Endothelial cell (in vitro differentiated cells): ENCODE measurements around the gene FADS2. TPM values are rescaled to one million over a fixed set of nuclear protein-coding genes. Genes with fewer than 3 reads are reported as not detected.
A peak's percentile ranks its signal among the peaks of the same experiment; 100 is the strongest.

Experiments used
- DNase-seq: peaks from one replicate; pipeline ENCODE4 v3.0.0; 2021; ENCODE audit warnings: low spot score
- H3K27ac Mint-ChIP-seq: one replicate; pipeline ENCODE4 v1.8.0; 2021; ENCODE audit warnings: mixed read lengths, inconsistent platforms; ENCODE audit not compliant: unreplicated experiment
- H3K27me3 Mint-ChIP-seq: one replicate; pipeline ENCODE4 v1.8.0; 2021; ENCODE audit warnings: mild to moderate bottlenecking, moderate library complexity, mixed read lengths, inconsistent platforms; ENCODE audit not compliant: unreplicated experiment
- H3K36me3 Mint-ChIP-seq: one replicate; pipeline ENCODE4 v1.8.0; 2021; ENCODE audit warnings: mild to moderate bottlenecking, low read depth, mixed read lengths, inconsistent platforms; ENCODE audit not compliant: unreplicated experiment
- H3K4me1 Mint-ChIP-seq: one replicate; pipeline ENCODE4 v1.8.0; 2021; ENCODE audit warnings: mild to moderate bottlenecking, mixed read lengths, inconsistent platforms; ENCODE audit not compliant: unreplicated experiment
- H3K4me3 Mint-ChIP-seq: one replicate; pipeline ENCODE4 v1.8.0; 2021; ENCODE audit warnings: mild to moderate bottlenecking, mixed read lengths, inconsistent platforms; ENCODE audit not compliant: unreplicated experiment
- H3K9me3 Mint-ChIP-seq: one replicate; pipeline ENCODE4 v1.8.0; 2021; ENCODE audit warnings: mixed read lengths, inconsistent platforms; ENCODE audit not compliant: unreplicated experiment
- CTCF ChIP-seq: fragments of 200-600 bp; sonication (generic); IDR thresholded peaks from one replicate; pipeline ENCODE4 v1.5.0; 2021; ENCODE audit warnings: antibody characterized with exemption; ENCODE audit not compliant: unreplicated experiment
- total RNA-seq: library from RNA; stranded (reverse); fragmentation: NEBNext Ultra II Directional; extraction: Animal tissue kit (Norgen Biotek cat#: 25700); gene quantifications from one replicate; pipeline ENCODE4 v1.2.1, GENCODE V29; 2021; ENCODE audit not compliant: unreplicated experiment

FADS2 gene
- total RNA-seq, 1 donor from 2014 or later: 682 TPM

GRCh38 chr11:61839742-61840141, 11.6 kb downstream of the FADS2 start:
- Mint-ChIP-seq H3K27ac (peak overlapping the region; percentile 48), H3K9me3 (no peaks in the 10 kb centered on the region), H3K36me3 (peaks cover 41% of the 10 kb centered on the region), H3K4me1 (peaks cover 28% of the 10 kb centered on the region), H3K27me3 (peaks cover 4% of the 10 kb centered on the region), H3K4me3 (peak overlapping the region; percentile 72)
- DNase-seq: no peak
- TF ChIP-seq CTCF: no peak

DNA sequence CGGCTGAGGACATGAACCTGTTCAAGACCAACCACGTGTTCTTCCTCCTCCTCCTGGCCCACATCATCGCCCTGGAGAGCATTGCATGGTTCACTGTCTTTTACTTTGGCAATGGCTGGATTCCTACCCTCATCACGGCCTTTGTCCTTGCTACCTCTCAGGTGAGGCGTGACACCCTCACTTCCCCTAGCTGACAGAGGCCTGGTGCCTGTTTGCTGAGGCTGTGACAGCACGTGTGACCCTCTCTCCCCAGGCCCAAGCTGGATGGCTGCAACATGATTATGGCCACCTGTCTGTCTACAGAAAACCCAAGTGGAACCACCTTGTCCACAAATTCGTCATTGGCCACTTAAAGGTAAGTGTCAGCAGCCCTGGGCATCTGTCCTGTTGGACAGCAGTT, 12.3 kb downstream of the FADS2 start:
- Mint-ChIP-seq H3K36me3 (peaks cover 43% of the 10 kb centered on the region), H3K4me1 (peaks cover 24% of the 10 kb centered on the region), H3K27me3 (peaks cover 2% of the 10 kb centered on the region), H3K9me3 (no peaks in the 10 kb centered on the region), H3K27ac (no peak overlapping the region), H3K4me3 (peak overlapping the region; percentile 71)
- TF ChIP-seq CTCF: no peak
- no peak for DNase-seq

DNA sequence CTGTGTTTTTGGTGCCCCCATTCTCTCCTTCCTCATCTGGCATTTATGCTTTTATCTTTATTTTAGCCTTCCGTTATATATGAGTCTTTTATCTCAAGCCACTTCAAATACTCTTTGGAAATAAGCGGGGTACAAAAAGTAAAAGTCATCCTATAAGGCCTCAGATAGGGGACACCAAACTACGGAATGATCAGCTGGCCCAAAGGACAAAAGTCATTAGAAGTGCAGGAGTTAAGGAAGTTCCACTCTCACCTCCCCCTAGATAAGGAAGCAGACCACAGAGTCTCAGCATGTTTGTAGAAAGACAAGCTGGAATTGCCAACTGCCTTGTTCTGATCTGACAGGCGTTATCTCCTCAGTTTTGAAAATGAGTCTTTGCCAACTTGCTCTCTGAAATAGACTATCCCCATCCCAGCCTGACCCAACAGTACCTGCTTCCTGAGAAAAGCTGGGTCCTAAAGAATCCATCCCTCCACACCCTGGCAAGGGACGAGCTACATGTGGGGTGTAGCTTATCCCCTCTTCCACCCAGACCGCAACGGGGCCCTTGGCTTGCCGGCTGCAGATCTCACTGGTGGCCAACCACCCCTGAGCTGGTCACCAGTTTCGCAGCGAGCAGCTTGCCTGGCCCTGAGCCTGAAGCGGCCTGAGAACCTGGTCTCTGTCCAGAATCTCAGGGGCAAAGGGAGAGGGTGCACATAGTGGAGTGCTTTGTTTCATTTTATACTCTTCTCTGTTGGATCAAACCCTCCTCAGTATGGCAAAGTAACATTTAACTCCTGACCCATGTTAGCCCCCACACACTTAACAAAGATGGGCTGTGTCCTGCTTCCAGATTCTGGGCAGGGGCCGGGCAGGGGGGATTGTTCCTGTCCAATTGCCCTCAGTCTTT, 13.8 kb downstream of the FADS2 start:
- H3K4me1 Mint-ChIP-seq: peaks cover 11% of the 10 kb centered on the region
- DNase-seq: no peak
- H3K36me3 Mint-ChIP-seq: peaks cover 48% of the 10 kb centered on the region
- no peak for TF ChIP-seq CTCF
- H3K27me3 Mint-ChIP-seq: peaks cover 4% of the 10 kb centered on the region
- no peaks in the 10 kb centered on the region for H3K9me3 Mint-ChIP-seq
- H3K27ac Mint-ChIP-seq: peak overlapping the region; percentile 20
- H3K4me3 Mint-ChIP-seq: peak overlapping the region; percentile 75

- no peak overlapping the region for H3K4me3 Mint-ChIP-seq
- peaks cover 4% of the 10 kb centered on the region for H3K27me3 Mint-ChIP-seq
- H3K4me1 Mint-ChIP-seq: peaks cover 11% of the 10 kb centered on the region
- TF ChIP-seq CTCF: no peak
- H3K27ac Mint-ChIP-seq: no peak overlapping the region
- peaks cover 52% of the 10 kb centered on the region for H3K36me3 Mint-ChIP-seq
- no peak for DNase-seq
- no peaks in the 10 kb centered on the region for H3K9me3 Mint-ChIP-seq
Measured at GRCh38 chr11:61842528-61842820, 14.4 kb downstream of the FADS2 start.

DNA sequence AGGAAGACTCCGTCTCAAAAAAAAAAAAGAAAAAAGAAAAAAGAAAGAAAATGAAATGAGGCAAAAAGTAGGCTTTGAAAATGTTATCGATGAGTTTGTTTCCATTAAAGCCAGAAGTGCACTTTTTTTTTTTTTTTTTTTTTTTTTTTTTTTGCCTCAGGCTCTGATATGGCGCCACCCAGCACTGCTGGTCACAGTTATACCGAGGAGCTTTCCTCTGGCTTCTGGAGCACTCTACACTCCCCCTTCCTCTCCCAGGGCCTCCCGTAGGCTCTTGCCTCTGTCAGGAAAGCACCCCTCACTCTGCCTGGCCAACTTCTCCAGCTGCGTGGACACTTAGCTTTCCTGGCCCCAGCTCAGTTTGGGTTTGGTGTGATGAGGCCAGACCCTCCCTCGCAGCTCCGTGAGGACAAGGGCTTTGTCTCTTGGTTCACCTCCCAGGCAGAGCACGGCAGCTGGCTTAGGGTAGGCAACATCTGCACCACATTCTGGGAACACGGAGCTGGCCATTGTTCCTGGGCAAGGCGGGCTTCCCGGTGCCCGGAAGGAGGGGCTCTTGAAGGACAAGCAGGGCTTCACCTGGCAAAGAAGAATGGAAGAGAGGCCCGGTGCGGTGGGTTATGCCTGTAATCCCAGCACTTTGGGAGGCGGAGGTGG, 16.9 kb downstream of the FADS2 start:
- no peak for TF ChIP-seq CTCF
- peaks cover 6% of the 10 kb centered on the region for H3K27me3 Mint-ChIP-seq
- H3K36me3 Mint-ChIP-seq: peaks cover 52% of the 10 kb centered on the region
- no peak overlapping the region for H3K4me3 Mint-ChIP-seq
- H3K27ac Mint-ChIP-seq: no peak overlapping the region
- no peaks in the 10 kb centered on the region for H3K9me3 Mint-ChIP-seq
- peaks cover 5% of the 10 kb centered on the region for H3K4me1 Mint-ChIP-seq
- DNase-seq: no peak
